Spinal cord (tissue), 10 donors: Measurements from ENCODE around the gene KRT39. TPM values are rescaled to one million over a fixed set of nuclear protein-coding genes. Genes with fewer than 3 reads are reported as not detected.
A peak's percentile ranks its signal among the peaks of the same experiment; 100 is the strongest.
"Not testable (repeated sequence)": the region's sequence is repeated elsewhere in the genome, so short reads cannot be mapped to it uniquely, and the experiment has no call there.

Experiments used
- DNase-seq, 6 donors: peaks; one replicate each; pipeline versions ENCODE4 v3.0.0 to v3.0.0-alpha.2; 2013 to 2015; ENCODE audit warnings: low spot score in 6 of 6, low read depth in 4 of 6
- H3K27ac ChIP-seq: one replicate; pipeline ENCODE4 v1.5.1; 2013; ENCODE audit warnings: low read depth, low read length, control low read depth
- H3K27me3 ChIP-seq: one replicate; pipeline ENCODE4 v1.6.1; 2013; ENCODE audit warnings: low read length; ENCODE audit not compliant: control insufficient read depth, insufficient read depth
- H3K36me3 ChIP-seq: one replicate; pipeline ENCODE4 v1.6.1; 2013; ENCODE audit warnings: low read length; ENCODE audit not compliant: control insufficient read depth, insufficient read depth
- H3K4me1 ChIP-seq: one replicate; pipeline ENCODE4 v1.6.1; 2013; ENCODE audit warnings: low read length; ENCODE audit not compliant: control insufficient read depth, insufficient read depth
- H3K4me3 ChIP-seq: one replicate; pipeline ENCODE4 v1.5.1; 2013; ENCODE audit warnings: low read depth, low read length, control low read depth
- H3K9me3 ChIP-seq: one replicate; pipeline ENCODE4 v1.6.1; 2013; ENCODE audit warnings: low read length; ENCODE audit not compliant: control insufficient read depth, insufficient read depth
- WGBS: methylation state at CpG from one replicate; pipeline ENCODE4 v1.1.5; 2013; ENCODE audit warnings: missing lambda C conversion rate; ENCODE audit not compliant: insufficient coverage; 5-methylcytosine and 5-hydroxymethylcytosine counted together
- polyA plus RNA-seq, 2 donors: library from polyadenylated mRNA; unstranded; fragments of 120-200 nt; gene quantifications; one replicate each; pipeline ENCODE4 v1.2.1, GENCODE V29; 2013; ENCODE audit not compliant: insufficient read length in 2 of 2
- total RNA-seq, 2 donors: library from RNA; depleted of rRNA in 1 of 2; stranded (reverse); fragments of 120-200 nt in 1 of 2; fragments of >200 nt in 1 of 2; gene quantifications; one replicate each; pipeline versions ENCODE4 v1.2.3 to v1.2.4, GENCODE V29; 2013 to 2014
- donor health status: healthy.

The KRT39 gene
- total and polyA plus RNA-seq, 4 donors = not detected

GRCh38 chr17:40936437-40936971 lies 30.2 kb downstream of the KRT39 start:
- Histone ChIP-seq H3K9me3 (no peaks in the 10 kb centered on the region), H3K27me3 (no peaks in the 10 kb centered on the region), H3K36me3 (no peaks in the 10 kb centered on the region), H3K4me1 (no peaks in the 10 kb centered on the region), H3K4me3 (no peak overlapping the region), H3K27ac (no peak overlapping the region)
- no peak for DNase-seq
- WGBS = 94% methylated on average over 17 of the region's 19 CpGs

- Histone ChIP-seq H3K27me3 (no peaks in the 10 kb centered on the region), H3K36me3 (no peaks in the 10 kb centered on the region), H3K4me1 (no peaks in the 10 kb centered on the region), H3K9me3 (no peaks in the 10 kb centered on the region), H3K4me3 (no peak overlapping the region), H3K27ac (no peak overlapping the region)
- DNase-seq = no peak
- WGBS = 100% methylated on average over 2 of the region's 3 CpGs
Measured at GRCh38 chr17:40935624-40936023, 31.1 kb downstream of the KRT39 start.

GRCh38 chr17:40932608-40933007 lies 34.1 kb downstream of the KRT39 start:
- H3K4me3 ChIP-seq = no peak overlapping the region
- H3K4me1 ChIP-seq = no peaks in the 10 kb centered on the region
- H3K9me3 ChIP-seq = no peaks in the 10 kb centered on the region
- no CpG with 5 or more reads among the region's 2 CpGs for WGBS
- H3K36me3 ChIP-seq = no peaks in the 10 kb centered on the region
- DNase-seq = peak in 1 of 6 donors; percentile 11
- H3K27me3 ChIP-seq = no peaks in the 10 kb centered on the region
- H3K27ac ChIP-seq = no peak overlapping the region

GRCh38 chr17:40931311-40931710 lies 35.4 kb downstream of the KRT39 start:
- Histone ChIP-seq H3K9me3 (no peaks in the 10 kb centered on the region), H3K4me1 (no peaks in the 10 kb centered on the region), H3K4me3 (no peak overlapping the region), H3K27me3 (no peaks in the 10 kb centered on the region), H3K27ac (no peak overlapping the region), H3K36me3 (no peaks in the 10 kb centered on the region)
- DNase-seq = no peak
- WGBS = 80% methylated on average over 1 of the region's 3 CpGs

- 69% methylated on average over 8 of the region's 8 CpGs for WGBS
- Histone ChIP-seq H3K36me3 (no peaks in the 10 kb centered on the region), H3K9me3 (no peaks in the 10 kb centered on the region), H3K4me1 (no peaks in the 10 kb centered on the region), H3K27ac (no peak overlapping the region), H3K4me3 (no peak overlapping the region), H3K27me3 (no peaks in the 10 kb centered on the region)
- DNase-seq = no peak
Measured at GRCh38 chr17:40926341-40926740, 40.4 kb downstream of the KRT39 start.

GRCh38 chr17:40922239-40922638 lies 44.5 kb downstream of the KRT39 start:
- 51% methylated on average over 2 of the region's 2 CpGs for WGBS
- no peak for DNase-seq
- H3K27ac ChIP-seq = no peak overlapping the region
- no peaks in the 10 kb centered on the region for H3K27me3 ChIP-seq
- no peak overlapping the region for H3K4me3 ChIP-seq
- no peaks in the 10 kb centered on the region for H3K9me3 ChIP-seq
- no peaks in the 10 kb centered on the region for H3K4me1 ChIP-seq
- H3K36me3 ChIP-seq = no peaks in the 10 kb centered on the region

GRCh38 chr17:40921026-40921425 lies 45.7 kb downstream of the KRT39 start:
- H3K27me3 ChIP-seq = no peaks in the 10 kb centered on the region
- no peak for DNase-seq
- H3K4me1 ChIP-seq = no peaks in the 10 kb centered on the region
- no peaks in the 10 kb centered on the region for H3K9me3 ChIP-seq
- no CpG with 5 or more reads among the region's 2 CpGs for WGBS
- H3K36me3 ChIP-seq = no peaks in the 10 kb centered on the region
- H3K4me3 ChIP-seq = no peak overlapping the region
- H3K27ac ChIP-seq = no peak overlapping the region

GRCh38 chr17:40917116-40917515 lies 49.6 kb downstream of the KRT39 start:
- not testable (repeated sequence) for H3K9me3 ChIP-seq, H3K27ac ChIP-seq, H3K4me3 ChIP-seq, DNase-seq, H3K27me3 ChIP-seq, H3K4me1 ChIP-seq, H3K36me3 ChIP-seq
- no CpG with 5 or more reads among the region's 2 CpGs for WGBS

GRCh38 chr17:40916366-40916765 lies 50.4 kb downstream of the KRT39 start:
- WGBS = no CpG with 5 or more reads among the region's 1 CpG
- Histone ChIP-seq H3K27ac (no peak overlapping the region), H3K4me1 (no peaks in the 10 kb centered on the region), H3K36me3 (no peaks in the 10 kb centered on the region), H3K27me3 (no peaks in the 10 kb centered on the region), H3K4me3 (no peak overlapping the region), H3K9me3 (no peaks in the 10 kb centered on the region)
- no peak for DNase-seq

- Histone ChIP-seq H3K27me3 (no peaks in the 10 kb centered on the region), H3K9me3 (no peaks in the 10 kb centered on the region), H3K4me1 (no peaks in the 10 kb centered on the region), H3K4me3 (no peak overlapping the region), H3K27ac (no peak overlapping the region), H3K36me3 (no peaks in the 10 kb centered on the region)
- DNase-seq = no peak
- 71% methylated on average over 1 of the region's 2 CpGs for WGBS
Measured at GRCh38 chr17:40915721-40916256, 51.0 kb downstream of the KRT39 start.
